KMS-11 (cell line): ENCODE data around the gene SNHG17.

Source experiments
- H2AFZ ChIP-seq: fragments of 200-600 bp; sonication (generic); 2 replicates; pipeline ENCODE4 v1.6.1; 2016; ENCODE audit warnings: antibody characterized with exemption, mixed run types, low read depth
- H3K27ac ChIP-seq: fragments of 200-600 bp; sonication (generic); 2 replicates; pipeline ENCODE4 v1.6.1; 2016; ENCODE audit warnings: mild to moderate bottlenecking, mixed run types
- H3K27me3 ChIP-seq: fragments of 200-600 bp; sonication (generic); 2 replicates; pipeline ENCODE4 v1.6.1; 2017; ENCODE audit warnings: mild to moderate bottlenecking, low read depth, mixed run types, moderate library complexity; ENCODE audit not compliant: insufficient read depth
- H3K36me3 ChIP-seq: fragments of 200-600 bp; sonication (generic); 2 replicates; pipeline ENCODE4 v1.6.1; 2017; ENCODE audit warnings: mild to moderate bottlenecking, mixed run types; ENCODE audit not compliant: insufficient read depth
- H3K4me1 ChIP-seq: fragments of 200-600 bp; sonication (generic); 2 replicates; pipeline ENCODE4 v1.6.1; 2016; ENCODE audit warnings: mild to moderate bottlenecking, low read depth, mixed run types; ENCODE audit not compliant: poor library complexity, severe bottlenecking
- H3K4me2 ChIP-seq: fragments of 200-600 bp; sonication (generic); 2 replicates; pipeline ENCODE4 v1.7.0; 2016; ENCODE audit warnings: mild to moderate bottlenecking, mixed run types
- H3K4me3 ChIP-seq: fragments of 200-600 bp; sonication (generic); IDR thresholded peaks from 2 replicates; pipeline ENCODE4 v1.6.1; 2017; ENCODE audit warnings: low read depth, low read length, mixed read lengths; ENCODE audit not compliant: insufficient read depth
- H3K79me2 ChIP-seq: fragments of 200-600 bp; sonication (generic); 2 replicates; pipeline ENCODE4 v1.6.1; 2016; ENCODE audit warnings: low read depth, mixed run types; ENCODE audit not compliant: insufficient read depth
- H3K9ac ChIP-seq: fragments of 200-600 bp; sonication (generic); 2 replicates; pipeline ENCODE4 v1.6.1; 2016; ENCODE audit warnings: mild to moderate bottlenecking, mixed run types
- H4K20me1 ChIP-seq: fragments of 200-600 bp; sonication (generic); 2 replicates; pipeline ENCODE4 v1.6.1; 2016; ENCODE audit warnings: mild to moderate bottlenecking, mixed run types; ENCODE audit not compliant: insufficient read depth
- TF ChIP-seq, protein P1 (sequence below): fragments of 200-600 bp; sonication (generic); conservative IDR thresholded peaks from 2 replicates; pipeline ENCODE4 v1.6.1; 2017; ENCODE audit warnings: low read depth, mild to moderate bottlenecking, antibody characterized with exemption, low read length, moderate library complexity, mixed read lengths

The SNHG17 gene

DNA sequence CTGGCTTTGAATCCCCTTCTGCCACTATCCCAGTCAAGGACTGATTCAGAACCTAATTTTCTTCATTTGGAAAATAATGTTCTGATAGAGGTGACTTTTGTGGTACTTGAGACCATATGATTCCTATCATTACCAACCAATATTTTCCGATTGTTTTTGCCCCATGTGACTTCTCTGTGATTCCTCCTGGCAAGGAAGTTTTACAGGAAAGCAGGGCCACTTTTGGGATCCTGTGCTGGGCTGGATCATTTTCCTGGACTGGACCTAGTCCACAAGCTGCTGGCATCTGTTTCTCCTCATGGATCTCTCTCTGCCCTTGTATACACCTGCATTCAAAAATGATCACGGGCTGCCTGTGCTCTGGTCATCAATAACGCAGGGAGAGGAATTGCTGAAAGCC, 13.9 kb upstream of the SNHG17 start:
- no peaks in the 10 kb centered on the region; the same call in 1 of the 2 replicates for H3K36me3 ChIP-seq
- peaks cover 8% of the 10 kb centered on the region; the same call in 1 of the 2 replicates for H3K79me2 ChIP-seq
- no peaks in the 10 kb centered on the region for H3K27me3 ChIP-seq
- H3K4me1 ChIP-seq, result peaks cover 31% of the 10 kb centered on the region
- no peaks in the 10 kb centered on the region for H4K20me1 ChIP-seq
- H3K4me3 ChIP-seq, result no peak overlapping the region
- no peak overlapping the region for H3K27ac ChIP-seq
- H3K9ac ChIP-seq, result no peak overlapping the region
- H3K4me2 ChIP-seq, result no peak overlapping the region; the same call in 1 of the 2 replicates
- TF ChIP-seq, protein P1, sequence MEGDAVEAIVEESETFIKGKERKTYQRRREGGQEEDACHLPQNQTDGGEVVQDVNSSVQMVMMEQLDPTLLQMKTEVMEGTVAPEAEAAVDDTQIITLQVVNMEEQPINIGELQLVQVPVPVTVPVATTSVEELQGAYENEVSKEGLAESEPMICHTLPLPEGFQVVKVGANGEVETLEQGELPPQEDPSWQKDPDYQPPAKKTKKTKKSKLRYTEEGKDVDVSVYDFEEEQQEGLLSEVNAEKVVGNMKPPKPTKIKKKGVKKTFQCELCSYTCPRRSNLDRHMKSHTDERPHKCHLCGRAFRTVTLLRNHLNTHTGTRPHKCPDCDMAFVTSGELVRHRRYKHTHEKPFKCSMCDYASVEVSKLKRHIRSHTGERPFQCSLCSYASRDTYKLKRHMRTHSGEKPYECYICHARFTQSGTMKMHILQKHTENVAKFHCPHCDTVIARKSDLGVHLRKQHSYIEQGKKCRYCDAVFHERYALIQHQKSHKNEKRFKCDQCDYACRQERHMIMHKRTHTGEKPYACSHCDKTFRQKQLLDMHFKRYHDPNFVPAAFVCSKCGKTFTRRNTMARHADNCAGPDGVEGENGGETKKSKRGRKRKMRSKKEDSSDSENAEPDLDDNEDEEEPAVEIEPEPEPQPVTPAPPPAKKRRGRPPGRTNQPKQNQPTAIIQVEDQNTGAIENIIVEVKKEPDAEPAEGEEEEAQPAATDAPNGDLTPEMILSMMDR, result no peak
- no peak overlapping the region for H2AFZ ChIP-seq

DNA sequence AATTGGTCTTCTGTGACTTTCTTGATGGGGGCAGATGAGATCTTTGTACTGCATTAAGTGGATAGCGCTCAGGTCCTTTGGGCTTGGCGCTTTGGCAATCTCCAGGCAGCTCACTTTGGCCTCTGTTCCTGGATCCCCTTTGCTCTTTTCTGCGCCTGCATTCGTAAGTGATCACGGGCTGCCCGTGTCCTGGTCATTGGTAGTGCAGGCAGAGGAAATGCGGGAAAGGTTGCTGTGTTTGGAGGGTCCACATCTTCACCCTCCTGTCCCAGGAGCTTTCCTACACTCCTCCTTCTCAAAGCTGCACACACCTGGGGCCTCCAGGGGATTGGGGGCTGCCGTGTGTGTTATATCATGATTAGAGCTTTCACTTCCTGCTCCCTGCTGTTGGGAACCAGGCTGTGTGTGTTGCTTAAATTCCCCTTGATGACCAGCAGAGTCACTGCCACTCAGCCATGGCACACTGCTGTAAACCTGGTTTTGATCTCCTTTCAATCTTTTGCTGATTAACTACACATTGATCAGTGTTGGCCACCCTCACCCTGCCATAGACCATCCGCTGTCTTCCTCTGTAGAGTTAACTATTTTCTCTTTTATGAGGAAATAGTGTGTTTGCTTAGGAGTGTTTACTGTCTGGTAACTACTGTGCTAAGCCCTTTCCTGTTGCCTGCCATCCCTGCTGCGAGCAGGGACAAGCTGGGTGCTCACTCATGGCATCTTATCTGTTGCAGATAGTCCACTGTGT, 13.0 kb upstream of the SNHG17 start:
- no peak overlapping the region for H2AFZ ChIP-seq

DNA sequence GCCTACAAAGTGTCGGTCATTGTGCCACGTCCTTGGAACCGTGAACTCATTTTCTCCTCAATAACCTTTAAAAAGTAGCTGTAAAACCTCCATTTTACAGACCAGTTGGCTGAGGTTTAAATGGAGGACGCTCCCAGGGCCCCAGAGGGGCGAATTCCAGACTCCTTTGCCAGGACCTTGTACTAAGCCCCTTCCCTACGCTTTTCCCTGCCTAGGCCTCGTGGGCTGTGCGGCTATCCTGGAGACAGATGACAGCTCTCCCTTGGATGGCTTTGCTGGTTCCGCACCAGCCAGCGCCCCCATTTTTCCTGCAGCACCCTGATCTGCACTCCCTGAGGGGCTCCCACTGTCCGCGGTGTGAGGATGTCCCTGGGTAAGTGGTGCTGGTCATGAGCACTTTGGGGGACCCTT, 12.1 kb upstream of the SNHG17 start:
- Histone ChIP-seq H3K36me3 (no peaks in the 10 kb centered on the region; the same call in 1 of the 2 replicates), H3K9ac (peak overlapping the region; percentile 96), H3K4me2 (peak overlapping the region; percentile 89), H3K4me1 (peaks cover 14% of the 10 kb centered on the region), H2AFZ (peak overlapping the region; percentile 68), H3K27ac (0 out of 2 replicates have a peak overlapping the region, but pooled peaks have one; percentile 46), H3K27me3 (no peaks in the 10 kb centered on the region), H3K79me2 (peaks cover 8% of the 10 kb centered on the region; the same call in 1 of the 2 replicates), H4K20me1 (no peaks in the 10 kb centered on the region), H3K4me3 (no peak overlapping the region)
- TF ChIP-seq, protein P1, result no peak

More for the DNA sequence above, 13.0 kb upstream of the SNHG17 start:
- no peak overlapping the region; the same call in 1 of the 2 replicates for H3K9ac ChIP-seq
- peaks cover 8% of the 10 kb centered on the region; the same call in 1 of the 2 replicates for H3K79me2 ChIP-seq
- no peaks in the 10 kb centered on the region for H4K20me1 ChIP-seq
- H3K27ac ChIP-seq, result no peak overlapping the region
- no peaks in the 10 kb centered on the region for H3K27me3 ChIP-seq
- TF ChIP-seq, protein P1, result no peak
- H3K4me2 ChIP-seq, result peak overlapping the region; percentile 89; the same call in 1 of the 2 replicates
- H3K36me3 ChIP-seq, result no peaks in the 10 kb centered on the region; the same call in 1 of the 2 replicates
- peaks cover 22% of the 10 kb centered on the region for H3K4me1 ChIP-seq
- H3K4me3 ChIP-seq, result no peak overlapping the region

DNA sequence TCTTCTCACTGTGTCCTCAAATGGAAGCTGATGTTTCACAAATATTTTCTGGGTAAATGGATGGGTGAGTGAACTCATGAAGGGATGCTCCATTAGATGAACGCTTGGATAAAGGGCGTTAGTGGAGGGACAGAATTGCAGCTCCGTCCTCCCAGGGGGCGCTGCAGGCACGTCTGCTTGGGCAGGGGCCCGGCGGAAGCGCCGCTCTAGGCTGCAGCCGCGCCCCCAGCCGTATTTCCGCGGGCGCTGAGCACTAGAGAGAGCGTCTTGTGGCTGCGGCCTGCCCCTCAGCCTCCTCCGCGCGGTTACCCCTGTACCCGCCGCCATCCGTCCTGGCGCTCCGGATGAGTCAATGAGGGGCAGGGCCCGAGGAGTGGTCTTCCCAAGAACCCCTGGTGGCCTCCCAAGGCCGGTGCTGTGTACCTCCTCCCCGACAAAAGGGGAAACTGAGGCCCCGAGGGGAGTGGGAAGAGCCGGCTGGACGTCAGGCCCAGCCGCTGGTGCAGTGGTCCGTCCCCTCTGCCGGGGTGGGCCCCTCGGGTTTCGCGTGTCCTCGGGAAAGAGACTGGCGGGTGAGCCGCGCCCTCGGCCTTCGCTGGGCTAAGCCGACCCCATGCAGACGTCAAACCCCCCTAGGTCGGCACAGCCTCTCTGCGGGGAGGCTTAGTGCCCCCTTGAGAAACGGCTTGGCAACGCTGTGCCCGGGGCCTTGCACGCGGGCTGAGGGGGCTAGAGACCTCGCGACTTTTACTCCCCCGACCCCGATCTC, 11.5 kb upstream of the SNHG17 start:
- H3K4me2 ChIP-seq, result peak overlapping the region; percentile 89
- no peak overlapping the region for H3K4me3 ChIP-seq
- no peaks in the 10 kb centered on the region; the same call in 1 of the 2 replicates for H3K36me3 ChIP-seq
- peak overlapping the region; percentile 68 for H2AFZ ChIP-seq
- peak overlapping the region; percentile 46 for H3K27ac ChIP-seq
- no peaks in the 10 kb centered on the region for H3K27me3 ChIP-seq
- H4K20me1 ChIP-seq, result no peaks in the 10 kb centered on the region
- TF ChIP-seq, protein P1, result peak; percentile 94
- peaks cover 12% of the 10 kb centered on the region for H3K4me1 ChIP-seq
- H3K79me2 ChIP-seq, result peaks cover 8% of the 10 kb centered on the region; the same call in 1 of the 2 replicates
- H3K9ac ChIP-seq, result peak overlapping the region; percentile 96
